HG02678 (cell line): ENCODE data around the gene APOL6.
"Not testable (repeated sequence)": the region's sequence is repeated elsewhere in the genome, so short reads cannot be mapped to it uniquely, and the experiment has no call there.

ENCODE experiments used
- ATAC-seq: cut with Tn5 transposase; IDR thresholded peaks from one replicate; pipeline ENCODE4 v1.9.1; 2021; ENCODE audit warnings: mild to moderate bottlenecking, moderate library complexity; ENCODE audit not compliant: unreplicated experiment

The APOL6 gene

DNA sequence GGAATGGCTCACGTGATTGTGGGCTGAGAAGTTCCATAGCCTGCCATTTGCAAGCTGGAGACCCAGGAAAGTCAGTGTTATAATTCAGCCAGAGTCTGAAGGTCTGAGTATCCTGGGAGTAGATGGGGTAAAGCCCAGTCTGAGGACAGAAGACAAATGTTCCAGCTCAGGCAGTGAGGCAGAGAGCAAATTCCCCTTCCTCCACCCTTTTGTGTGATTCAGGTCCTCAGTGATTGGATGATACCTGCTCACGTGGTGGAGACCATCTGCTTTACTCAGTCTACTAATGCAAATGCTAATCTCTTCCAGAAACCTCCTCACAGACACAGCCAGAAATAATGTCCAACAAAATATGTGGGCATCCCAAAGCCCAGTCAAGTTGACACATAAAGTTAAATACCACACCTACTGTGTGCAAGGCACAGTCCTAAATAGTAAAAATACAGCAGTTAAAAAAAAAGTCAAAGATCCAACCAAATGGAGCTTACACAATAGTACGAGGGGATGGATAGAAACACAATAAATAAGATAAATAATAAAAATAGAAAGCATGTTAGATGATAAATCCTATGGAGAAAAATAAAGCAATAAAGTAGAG, 13.2 kb upstream of the APOL6 start:
- no peak for ATAC-seq

GRCh38 chr22:35637254-35637653, 11.0 kb upstream of the APOL6 start:
- no peak for ATAC-seq

GRCh38 chr22:35638001-35638400, 10.2 kb upstream of the APOL6 start:
- ATAC-seq = no peak

DNA sequence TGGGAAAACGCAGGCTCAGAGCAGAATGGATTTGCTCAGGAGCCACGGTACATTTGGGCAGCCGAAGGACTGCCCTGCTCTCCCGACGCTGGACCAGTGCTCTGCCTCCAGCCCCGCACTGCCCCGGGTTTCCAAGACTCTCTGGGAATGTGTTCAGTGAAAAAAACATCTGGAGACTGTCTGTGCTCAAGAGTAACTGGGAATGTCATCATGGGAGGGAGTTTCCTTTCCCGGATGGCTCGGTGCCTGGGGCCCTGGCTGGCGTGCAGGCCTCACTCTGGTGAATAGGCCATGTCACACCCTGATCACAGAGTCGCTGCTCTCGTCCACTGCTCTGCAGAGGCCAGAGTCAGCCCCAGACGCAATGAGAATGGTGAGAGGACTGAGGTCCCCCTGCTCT, 9.8 kb upstream of the APOL6 start:
- no peak for ATAC-seq

- ATAC-seq = no peak
Measured at GRCh38 chr22:35641494-35642120, 6.6 kb upstream of the APOL6 start.

DNA sequence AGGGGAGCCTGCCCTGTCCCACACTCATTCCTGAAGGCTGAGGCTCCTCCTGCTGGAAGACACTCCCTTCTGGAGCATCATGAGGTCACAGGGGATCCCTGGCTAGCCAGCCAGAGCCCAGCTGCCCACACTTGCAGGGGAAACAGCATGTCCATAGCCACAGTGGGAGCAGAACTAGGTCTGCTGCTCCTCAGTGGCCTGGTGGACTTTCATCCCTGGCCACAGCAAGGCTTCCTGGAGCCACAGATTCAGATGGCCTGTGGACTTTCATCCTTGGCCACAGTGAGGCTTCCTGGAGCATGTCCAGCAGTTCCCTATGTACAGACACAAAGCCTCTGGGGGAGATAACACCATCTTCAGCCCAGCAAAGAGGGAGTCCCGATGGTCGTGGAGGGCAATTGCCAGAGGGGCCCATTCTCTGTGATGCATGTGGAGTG, 5.9 kb upstream of the APOL6 start:
- no peak for ATAC-seq

GRCh38 chr22:35643991-35644390, 4.3 kb upstream of the APOL6 start:
- no peak for ATAC-seq

DNA sequence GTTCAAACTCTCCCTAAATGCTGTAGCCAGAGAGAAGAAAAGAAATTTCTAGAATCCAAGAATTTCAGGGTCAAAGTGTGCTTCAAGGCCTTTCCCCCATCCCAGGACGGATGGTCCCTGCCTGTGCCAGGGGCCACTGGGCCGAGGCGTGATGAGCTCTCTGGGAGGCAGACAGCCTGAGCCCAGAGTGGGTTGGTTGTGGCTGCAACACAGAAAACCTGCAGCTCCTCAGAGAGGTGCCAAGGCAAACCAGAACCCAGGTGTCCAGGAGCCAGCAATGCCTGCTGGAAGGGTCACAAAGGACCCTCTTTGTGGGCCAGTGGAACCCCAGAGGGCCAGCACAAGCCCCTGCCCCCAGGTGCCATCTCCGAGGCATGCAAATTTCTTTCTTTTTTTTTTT, 2.6 kb upstream of the APOL6 start:
- no peak for ATAC-seq

DNA sequence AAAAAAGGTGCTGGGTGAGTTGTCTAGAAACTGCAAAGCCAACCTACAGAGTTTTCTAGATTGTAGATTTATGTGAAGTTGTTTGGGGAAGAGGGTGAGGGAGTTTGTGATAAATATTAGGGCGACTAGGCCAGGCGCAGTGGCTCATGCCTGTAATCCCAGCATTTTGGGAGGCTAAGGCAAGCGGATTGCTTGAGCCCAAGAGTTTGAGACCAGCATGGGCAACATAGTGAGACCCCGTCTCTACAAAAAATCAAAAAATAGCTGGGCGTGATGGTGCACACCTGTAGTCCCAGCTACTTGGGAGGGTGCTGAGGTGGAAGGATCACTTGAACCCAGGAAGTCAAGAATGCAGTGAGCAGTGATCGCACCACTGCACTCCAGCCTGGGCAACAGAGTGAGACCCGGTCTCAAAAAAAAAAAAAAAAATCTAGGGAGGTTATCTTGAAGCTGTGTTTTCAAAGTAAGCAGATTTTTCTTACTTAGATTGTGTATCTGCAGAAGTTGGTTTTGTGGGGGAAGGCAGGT, 844 bp downstream of the APOL6 start:
- ATAC-seq = no peak

DNA sequence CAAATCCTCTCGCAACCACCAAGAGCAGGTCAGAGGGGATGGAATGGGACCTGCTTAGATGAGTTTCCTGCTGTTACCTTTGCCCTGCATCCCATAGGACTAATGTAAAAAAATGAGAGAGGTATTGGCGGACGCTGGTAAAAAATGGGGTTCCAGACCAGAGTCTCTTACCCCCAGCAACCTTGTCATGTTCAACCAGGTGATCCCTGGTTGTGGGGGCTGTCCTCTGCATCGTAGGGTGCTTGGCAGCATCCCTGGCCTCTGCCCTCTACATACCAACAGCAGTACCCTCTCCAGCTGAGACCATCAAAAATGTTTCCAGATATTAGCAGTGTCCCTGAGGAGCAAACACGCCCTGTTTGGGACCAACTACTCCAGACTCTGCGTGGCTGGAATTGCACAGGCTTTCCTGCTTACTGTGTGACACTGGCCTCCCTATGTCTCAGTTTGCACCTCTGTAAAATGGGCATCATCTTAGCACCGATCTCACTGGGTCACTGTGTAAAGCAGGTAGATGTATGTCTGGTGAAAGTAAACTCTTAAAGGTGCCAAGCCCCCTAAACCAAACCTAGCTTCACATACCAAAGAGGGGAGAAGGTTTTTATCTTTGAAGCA, 1.5 kb downstream of the APOL6 start:
- ATAC-seq = no peak

DNA sequence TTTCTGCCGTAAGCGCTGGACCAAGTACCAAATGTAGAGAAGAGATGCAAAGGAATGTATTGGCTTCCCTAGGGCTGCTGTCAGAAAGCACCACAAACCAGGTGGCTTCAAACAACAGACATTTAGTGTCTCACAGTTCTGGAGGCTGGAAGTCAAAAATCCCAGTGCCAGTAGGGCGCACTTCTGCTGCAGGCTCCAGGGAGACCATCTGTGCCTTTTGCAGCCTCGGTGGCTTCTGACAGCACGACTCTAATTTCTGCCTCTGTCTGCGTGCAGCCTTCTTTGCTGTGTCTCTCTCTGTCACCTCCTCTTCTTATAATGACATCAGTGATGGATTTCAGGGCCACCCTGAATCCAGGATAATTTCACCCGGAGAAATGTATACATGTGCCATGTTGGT, 2.8 kb downstream of the APOL6 start:
- ATAC-seq = no peak

GRCh38 chr22:35653824-35654223, 5.6 kb downstream of the APOL6 start:
- ATAC-seq = no peak

GRCh38 chr22:35656284-35656752, 8.1 kb downstream of the APOL6 start:
- no peak for ATAC-seq

DNA sequence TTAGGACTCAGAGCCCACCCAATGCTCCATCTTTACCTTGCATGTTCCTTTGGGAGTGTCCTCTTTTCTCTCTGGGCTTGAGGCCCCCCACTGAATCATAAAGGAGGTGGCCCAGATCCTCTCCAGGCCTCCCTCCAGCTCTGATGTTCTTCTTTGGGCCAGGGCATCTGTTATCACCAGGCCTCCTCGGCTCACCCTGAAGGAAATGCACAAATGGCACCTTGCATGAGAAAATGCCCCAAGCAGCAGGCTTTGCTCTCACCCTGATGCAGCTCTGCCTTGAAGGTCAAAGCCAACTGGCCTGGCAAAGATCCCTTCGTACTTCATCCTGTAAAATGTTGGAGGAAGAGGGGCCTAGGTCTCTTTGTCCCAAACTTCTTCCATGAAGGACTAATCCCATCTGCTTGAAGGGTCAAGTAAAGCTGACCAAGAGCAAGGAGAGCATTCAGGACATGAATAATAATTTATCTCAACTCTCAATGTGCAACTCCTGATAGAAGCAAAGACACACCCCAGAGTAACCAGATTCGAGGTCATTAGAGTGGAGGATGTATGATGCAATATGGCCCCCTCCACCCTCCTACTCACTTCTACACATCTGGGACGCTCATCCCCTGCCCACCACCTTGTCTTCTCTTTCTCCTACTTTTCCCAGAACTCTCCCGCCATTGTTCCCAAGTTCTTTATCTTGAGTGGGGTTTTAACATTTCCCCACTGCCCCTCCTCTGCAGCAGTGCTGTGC, 9.5 kb downstream of the APOL6 start:
- no peak for ATAC-seq

- ATAC-seq = no peak
Measured at GRCh38 chr22:35660291-35661127, 12.3 kb downstream of the APOL6 start.

GRCh38 chr22:35661464-35661863, 13.2 kb downstream of the APOL6 start:
- ATAC-seq = no peak

DNA sequence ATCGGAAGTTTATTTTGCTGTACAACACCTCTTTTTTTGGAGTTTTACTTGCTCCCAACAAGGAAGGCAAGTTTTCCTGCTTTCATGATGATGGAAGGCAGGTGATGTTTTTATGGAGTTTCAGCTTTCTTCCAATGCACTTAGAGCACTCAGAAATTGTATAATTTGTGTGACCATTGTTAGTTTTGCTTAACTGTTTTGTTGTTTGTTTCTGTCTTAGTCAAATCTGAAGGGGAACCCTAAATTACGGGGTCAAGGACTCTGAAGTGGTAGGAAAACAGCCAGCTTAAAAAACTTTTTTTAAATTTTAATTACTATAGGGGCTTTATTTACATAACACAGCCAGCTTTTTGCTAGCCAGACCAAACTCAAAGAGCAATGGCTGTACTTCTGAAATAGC, 14.7 kb downstream of the APOL6 start:
- ATAC-seq = no peak

- no peak for ATAC-seq
Measured at GRCh38 chr22:35663371-35663770, 15.1 kb downstream of the APOL6 start.

DNA sequence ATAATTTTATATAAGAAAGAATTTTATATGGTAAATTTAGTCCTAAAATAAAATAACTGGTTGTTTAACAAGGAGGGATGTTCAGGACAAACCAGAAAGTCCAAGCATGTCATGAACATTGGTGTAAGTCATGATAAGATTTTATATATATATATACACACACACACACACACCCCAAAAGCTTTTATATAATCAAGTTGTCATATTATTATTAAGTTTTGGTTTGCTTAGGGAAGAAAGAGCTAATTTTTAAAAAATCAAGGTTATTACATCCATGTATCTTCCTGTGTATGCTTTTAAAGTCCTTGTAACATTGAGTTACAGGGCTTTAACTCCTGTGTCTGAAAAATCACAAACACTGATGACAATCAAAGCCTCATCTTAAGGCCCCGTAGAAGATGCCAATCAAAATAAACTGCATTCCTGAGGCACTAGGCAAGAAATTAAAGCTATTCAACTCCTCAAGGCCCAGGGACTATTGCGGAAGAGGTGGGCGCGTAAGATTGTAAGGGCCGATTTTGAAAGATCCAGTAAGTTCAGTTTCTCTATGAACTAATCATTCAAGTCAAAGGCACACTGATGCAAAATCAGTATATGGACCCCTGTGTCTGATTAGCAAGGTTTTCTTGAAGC, 16.8 kb downstream of the APOL6 start:
- ATAC-seq = no peak

GRCh38 chr22:35666699-35667098, 18.5 kb downstream of the APOL6 start:
- not testable (repeated sequence) for ATAC-seq
